Activated CD4-positive, alpha-beta T cell treated with anti-CD3 and anti-CD28 coated beads, Interleukin-2, amount 50 U/mL, for 48 hours (primary cell): ENCODE measurements around the gene KLHL40.
"Not testable (repeated sequence)": the region's sequence is repeated elsewhere in the genome, so short reads cannot be mapped to it uniquely, and the experiment has no call there.

Experiments
- DNase-seq, 2 experiments: peaks; one replicate each; pipeline ENCODE4 v3.0.0-alpha.2; 2020

KLHL40 gene

DNA sequence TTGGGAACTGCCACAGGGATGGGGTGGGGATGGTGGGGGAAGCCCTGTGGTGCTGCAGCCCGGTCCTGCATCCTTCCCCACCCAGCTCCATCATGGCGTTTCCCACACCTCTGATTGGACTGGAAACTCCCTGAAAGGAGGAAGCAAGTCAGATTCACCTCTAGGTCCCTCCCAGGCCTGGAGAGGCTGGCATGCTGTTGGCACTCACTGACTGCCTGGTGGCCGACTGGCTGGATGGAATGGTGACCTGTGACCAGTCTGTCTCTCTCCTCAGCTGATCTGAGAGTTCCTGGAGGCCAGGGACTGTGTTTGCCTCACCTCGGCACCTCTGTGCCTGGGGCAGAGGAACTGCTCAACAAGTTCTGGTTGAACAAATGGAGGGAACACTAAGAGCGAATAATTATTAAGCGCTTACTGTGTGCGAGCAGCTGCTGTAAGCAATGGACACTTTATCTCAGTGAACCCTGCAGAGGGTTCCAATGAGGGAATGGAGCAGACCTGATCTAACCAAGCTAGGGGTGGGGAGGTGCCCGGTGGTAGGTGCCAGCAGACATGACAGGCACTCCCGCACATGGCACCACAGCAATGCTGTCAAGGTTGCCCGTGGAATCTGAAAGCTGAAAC lies 20.7 kb downstream of the KLHL40 start:
- no peak for DNase-seq

DNA sequence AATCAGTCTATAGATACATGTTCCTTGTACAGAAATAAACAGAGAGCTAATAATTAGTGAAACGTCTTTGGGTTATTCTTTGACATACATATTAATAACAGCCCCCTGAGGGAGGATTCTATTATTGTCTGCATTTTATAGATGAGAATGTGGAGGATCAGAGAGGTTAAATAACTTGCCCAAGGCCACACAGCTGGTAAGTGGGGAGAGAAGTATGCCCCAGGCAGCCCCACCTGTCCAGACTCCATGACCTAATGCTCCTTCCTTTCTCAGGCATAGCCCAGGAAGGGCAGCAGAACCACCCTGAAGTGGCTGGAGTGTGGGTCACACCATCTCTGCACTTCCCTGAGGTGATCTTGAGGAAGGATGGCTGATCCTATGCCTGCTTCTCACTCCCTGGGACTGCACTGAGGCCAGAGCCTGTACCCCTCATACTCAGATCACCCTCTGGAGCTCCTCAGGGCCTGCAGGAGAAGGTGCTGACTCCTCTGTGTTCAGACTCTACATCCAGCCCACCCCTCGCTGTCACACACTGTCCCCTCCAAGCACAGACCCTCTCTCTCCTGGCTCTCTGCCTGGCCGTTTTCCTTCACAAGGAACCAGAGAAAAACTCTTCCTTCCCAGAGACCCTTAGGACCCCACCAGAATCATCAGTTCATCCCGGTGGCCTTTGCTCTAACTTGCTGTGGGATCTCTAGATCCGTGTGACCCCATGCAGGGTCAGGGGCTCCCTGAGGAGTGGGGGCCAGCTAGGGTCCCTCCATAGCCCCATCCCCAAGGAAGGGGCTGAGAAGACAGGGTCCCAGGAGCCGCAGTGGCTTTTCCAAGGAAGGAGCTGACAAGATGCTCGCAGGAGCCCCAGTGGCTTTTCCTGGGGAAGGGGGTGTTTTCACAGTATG lies 21.6 kb downstream of the KLHL40 start:
- DNase-seq = no peak

DNA sequence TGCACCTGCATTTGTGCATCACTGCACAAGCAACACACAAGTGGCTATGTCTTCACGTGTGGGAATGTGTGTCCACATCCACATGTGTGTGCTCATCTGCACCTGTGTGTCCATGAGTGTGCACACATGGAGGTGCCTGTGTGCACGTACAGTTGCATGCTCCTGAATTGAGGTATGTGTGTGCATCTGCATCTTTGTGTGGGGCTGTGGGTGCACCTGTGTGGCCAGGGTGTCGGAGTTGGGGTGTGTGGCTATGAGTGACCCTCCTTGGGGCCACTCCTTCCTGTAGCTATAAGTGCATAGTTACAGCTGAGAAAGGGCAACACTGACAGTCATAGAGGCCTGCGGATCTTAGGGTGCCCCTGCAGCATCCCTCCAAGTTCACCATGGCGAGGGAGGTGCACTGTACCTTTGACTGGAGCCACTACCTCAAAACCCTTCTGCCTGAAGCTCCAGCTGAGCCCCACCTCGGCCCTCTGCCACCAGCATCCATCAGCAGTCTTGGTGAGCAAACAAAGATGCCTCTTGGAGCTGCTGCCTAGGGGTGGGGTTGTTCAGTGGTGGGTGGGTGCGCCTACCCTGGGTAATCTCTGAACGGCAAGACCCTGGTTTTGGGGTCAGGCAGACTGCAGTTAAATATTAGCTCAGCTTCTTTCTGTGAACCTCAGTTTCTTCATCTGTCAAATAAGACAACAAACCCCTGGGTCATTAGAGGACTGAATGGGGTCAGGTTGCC lies 22.5 kb downstream of the KLHL40 start:
- DNase-seq = no peak

DNA sequence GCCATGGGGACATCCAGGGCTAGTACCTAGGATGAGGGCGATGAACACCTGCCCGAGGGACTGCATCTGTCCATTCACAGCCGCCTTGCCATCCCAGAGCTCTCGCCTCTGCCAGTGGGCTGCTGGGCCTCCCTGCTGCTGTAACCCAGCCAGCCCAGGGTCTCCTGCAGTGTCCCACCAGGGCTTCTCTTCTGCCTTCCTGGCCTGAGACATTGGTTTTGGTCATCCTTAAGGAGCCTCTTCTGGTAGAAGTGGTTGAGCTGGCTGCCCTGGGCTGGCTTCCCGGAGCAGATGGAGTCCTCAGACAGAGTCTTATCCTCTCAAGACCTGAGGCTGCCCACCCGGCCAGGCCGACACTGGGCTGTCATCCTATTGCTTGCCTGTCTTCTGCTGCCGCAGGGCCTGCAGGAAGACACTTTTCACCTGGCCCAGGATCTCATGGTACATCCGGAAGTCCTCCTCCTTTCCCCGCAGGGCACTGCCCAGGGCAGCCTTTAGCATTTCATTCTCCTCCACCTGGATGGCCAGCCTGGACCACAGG lies 23.3 kb downstream of the KLHL40 start:
- DNase-seq = no peak

DNA sequence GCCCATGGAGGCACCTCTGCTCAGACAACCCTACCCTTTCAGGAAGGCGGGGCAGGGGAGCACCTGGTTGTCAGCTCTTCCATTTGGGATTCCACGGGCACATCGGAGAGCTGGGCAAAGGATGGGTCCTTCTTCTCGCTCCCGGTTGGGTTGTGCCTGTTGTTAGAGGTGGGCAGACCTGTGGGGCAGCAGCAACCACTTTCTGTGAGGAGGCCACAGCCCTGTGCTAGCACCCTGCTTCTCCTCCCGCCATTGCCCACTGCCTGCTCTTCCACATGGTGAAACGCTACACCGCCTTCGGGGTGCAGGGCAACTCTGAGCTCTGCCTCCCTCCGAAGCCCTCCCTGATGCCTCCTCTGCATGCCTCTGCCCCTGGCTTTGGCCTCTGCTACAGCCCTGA lies 24.3 kb downstream of the KLHL40 start:
- no peak for DNase-seq

DNA sequence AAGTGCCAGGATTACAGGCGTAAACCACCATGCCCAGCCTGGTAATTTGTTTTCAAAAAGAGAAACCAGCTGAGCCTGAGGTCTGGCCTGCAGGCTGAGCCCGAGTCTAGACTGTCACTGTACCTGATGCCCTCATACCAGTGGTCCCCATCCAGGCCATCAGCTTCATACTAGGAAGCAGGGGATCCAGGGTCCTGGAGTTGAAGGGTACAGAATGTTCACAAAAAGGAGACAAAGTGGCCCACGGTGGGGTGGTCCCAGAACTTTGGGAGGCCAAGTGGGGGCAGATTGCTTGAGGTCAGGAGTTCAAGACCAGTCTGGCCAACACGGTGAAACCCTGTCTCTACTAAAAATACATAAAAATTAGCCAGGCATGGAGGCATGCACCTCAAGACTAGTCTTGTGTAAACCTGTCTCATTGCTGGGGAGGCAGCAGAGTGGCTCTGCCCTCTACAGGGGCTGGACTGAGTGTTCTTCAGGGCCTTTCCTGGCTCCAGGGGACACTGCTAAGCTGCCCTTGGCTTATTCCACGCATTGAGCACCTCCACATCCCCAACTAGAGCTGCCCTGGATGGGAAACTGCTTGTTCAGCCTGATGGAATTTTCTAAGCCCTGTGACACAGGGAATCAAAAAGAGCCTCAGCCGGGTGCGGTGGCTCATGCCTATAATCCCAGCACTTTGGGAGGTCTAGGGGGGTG lies 25.1 kb downstream of the KLHL40 start:
- DNase-seq = no peak

DNA sequence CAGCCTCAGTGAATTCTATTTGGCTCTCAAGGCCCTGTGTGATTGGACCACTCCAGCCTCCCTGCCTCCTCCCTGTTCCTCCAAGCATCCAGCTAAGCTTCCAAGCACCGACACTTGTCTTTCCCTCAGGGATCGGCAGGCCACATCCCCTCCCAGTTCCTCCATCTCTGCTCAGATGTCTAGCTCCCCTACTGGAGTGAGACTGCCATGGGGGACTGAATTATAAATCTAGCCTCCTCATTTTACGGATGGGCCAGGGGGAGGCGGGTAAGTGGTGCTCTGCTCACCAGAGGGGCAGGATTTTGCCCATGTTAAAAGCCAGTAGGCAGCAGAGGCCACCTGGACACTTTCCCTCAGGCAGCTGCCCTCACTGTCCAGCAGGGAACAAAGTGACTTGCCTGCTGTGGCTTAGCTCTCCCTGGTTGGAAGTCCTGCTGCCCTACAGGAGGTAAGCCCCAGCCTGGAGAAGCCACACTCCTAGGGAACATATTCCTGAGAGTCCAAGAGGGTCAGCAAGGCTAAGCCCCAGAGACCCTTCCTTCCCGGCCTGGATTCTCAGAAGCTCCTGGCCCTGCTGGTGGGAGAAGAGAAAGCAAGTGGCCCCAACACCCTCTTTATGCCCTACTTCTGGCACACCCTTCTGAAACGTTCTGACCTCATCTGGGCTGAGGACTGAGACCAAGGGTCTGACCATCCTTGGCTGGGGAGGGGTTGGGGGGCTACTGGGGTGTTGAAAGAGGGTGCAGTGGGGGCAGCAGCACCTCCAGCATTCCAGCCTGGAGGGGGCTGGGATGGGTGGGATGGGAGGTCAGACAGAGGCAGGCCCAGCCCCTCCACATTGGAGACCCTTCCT lies 26.4 kb downstream of the KLHL40 start:
- no peak for DNase-seq

DNA sequence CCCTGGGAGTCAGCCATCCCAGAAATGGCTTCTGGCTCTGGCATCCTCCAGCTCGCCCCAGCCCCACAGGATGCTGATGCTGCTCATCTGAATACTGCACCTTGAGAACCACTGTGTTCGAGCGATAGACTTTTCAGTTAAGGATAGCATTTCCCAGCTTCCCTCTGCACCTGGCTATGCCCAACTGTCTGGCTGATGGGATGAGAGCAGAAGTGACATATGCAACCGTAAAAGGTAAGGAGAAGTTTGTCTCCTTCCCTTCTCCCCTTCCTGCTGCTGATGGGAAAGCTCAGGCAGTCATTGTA lies 27.0 kb downstream of the KLHL40 start:
- DNase-seq = no peak

DNA sequence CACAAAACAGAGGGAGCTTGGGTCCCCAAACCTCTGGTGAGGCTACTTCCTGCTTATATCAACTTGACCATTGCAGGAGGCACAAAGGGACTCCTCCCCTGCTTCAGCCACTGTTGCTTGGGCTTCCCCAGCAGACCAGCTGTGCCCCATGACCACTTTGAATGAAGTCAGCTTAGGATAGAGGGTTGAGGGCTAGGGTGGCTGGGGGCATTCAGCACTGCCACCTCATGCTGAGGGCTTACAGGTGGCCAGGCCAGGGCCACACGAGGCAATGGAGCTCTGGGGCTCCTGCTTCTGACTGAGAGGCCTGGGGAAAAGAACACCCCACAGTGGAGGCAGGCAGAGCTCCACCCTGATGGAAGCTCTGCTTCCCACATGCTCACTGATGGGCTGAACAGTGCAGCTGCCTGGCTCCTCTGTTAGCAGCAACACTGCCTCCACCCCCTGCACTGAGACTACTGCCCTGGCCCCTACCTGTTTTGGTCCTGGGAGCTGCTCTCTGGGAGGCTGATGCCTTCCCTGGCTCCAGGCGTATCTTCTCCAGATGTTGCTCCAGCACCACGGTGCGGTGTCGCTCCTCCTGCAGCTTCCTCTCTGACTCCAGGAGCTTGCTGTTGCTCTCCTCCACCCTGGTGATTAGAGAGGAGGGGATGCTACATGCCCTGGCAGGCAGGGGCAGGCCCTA lies 27.5 kb downstream of the KLHL40 start:
- DNase-seq = no peak

DNA sequence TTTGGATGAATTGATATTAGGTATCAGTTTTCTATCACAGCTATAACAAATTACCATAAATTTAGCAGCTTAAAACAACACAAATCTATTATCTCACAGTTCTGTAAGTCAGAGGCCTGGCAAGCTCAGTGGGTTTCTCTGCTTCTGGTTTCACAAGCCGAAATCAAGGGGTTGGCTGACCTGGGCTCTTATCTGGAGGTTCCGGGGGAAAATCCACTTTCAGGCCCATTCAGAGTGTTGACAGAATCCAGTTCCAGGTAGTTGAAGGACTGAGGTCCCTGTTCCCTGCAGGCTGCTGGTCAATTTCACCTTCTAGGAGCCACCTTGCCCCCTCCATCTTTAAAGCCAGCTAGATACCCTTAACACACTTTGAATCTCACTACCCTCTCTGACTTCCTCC lies 28.4 kb downstream of the KLHL40 start:
- no peak for DNase-seq

DNA sequence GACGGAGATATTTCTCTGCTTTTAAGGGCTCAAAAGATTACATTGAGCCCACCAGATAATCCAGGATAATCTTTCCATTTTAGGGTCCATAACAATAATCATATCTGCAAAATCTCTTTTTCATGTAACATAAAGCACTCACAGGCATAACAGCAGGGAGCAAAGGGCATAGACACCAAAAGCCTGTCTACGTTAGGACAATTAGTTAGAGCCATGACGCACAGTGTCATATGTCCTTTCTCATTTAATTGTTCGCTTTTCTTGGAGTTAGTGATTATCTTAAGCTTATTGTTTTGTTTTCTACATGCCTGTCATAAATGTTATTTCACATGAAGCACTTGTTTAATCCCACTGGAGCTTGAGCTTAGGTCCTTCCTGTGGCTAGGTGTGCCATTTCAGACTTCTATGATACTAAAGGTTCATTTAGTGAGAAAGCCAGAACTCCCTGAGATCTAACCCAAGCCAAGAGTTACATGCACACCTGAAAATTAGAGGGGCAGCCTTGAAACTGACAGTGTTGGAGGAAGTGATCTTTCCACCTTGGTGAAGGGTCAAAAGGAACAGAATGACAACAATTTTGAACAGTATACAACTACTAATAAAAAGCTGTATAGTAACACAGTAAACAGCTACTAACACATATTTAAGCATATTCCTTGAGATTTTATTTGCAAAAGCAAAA lies 29.0 kb downstream of the KLHL40 start:
- DNase-seq = no peak

DNA sequence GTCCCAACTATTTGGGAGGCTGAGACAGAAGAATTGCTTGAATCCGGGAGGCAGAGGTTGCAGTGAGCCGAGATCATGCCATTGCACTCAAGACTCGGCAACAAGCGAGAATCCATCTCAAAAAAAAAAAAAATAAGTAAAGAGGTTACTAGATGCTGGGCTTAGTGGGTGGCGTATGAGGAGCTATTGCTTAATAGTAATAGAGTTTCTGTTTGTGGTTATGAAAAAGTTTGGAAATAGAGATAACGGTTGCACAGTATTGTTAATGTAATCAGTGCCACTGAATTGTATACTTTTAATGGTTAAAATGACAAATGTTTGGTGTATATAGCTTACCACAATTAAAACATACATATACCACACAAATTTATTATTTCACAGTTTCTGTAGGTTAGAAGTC lies 32.0 kb downstream of the KLHL40 start:
- DNase-seq = no peak

DNA sequence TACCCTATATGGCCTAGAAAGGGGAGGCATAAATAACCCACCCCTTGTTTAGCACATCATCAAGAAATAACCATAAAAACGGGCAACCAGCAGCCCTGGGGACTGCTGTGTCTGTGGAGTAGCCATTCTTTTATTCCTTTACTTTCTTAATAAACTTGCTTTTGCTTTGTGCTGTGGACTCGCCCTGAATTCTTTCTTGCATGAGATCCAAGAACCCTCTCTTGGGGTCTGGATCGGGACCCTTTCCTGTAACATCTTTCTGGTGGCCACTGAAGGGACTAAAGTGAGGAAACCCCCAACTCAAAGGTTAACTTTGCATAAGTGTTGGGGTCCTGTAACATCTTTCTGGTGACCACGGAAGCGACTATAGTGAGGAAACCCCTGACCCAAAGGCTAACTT lies 33.0 kb downstream of the KLHL40 start:
- DNase-seq = no peak

DNA sequence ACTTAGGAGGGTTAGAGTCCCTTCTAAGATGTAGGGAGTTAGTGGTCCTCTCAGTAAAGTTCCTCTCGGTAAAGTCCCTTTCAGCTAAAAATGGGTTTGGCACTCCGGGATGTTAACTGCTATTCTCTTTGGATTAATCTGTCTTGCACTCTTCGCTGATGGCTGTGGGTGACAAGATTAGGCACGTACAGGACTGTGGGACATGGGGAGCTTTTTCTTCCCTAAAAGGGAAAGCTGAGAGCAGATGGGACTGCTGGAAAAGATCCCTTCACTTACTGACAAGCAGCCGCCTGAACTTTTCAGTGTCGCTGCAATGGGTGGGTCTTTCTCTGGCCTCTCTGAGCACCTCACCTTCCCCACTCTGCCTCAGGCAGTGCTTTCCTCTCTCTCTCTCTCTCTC lies 33.7 kb downstream of the KLHL40 start:
- no peak for DNase-seq

DNA sequence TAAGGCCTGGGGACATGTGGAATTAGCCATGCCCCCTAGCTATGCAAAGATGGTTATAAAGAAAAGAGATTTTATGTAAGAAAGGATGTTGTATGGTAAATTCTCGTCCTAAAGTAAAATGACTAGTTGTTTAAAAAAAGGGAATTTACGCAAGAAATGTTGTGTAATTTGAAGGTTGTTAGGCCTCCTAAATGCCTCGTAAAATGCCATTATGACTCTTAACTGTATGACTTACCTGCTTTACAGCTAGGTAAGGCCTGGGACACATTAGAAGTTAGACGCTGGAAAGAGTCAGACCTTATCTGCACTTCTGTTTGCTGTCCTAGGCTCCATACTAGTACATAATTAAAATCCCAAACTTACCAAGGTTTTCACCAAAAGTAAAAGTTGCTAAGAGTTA lies 34.8 kb downstream of the KLHL40 start:
- no peak for DNase-seq

DNA sequence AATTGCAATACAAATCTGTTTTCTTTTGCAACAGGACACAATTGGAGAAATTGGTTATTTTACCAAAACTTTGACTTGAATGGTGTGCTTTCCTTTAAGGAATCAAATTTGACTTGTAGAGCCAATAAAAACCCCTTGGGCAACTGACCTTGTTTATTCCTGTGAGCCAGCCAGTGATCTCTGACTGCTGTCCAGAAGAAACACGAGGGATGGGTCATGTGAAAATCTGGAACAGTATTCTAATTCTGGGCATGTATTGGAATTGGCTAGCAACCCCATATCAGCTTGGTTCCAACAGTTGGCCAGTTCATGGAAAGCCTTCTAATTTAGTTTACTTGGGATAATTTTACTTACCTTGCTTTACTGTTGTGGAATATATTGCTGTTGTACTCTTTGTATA lies 36.4 kb downstream of the KLHL40 start:
- no peak for DNase-seq

DNA sequence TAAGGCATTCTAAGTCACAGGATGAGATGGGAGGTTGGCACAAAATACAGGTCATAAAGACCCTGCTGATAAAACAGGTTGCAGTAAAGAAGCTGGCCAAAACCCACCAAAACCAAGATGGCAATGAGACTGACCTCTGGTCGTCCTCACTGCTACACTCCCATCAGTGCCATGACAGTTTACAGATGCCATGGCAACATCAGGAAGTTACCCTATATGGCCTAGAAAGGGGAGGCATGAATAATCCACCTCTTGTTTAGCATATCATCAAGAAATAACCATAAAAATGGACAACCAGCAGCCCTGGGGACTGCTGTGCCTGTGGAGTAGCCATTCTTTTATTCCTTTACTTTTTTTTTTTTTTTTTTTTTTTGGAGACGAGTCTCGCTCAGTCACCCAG lies 37.1 kb downstream of the KLHL40 start:
- DNase-seq = not testable (repeated sequence)

DNA sequence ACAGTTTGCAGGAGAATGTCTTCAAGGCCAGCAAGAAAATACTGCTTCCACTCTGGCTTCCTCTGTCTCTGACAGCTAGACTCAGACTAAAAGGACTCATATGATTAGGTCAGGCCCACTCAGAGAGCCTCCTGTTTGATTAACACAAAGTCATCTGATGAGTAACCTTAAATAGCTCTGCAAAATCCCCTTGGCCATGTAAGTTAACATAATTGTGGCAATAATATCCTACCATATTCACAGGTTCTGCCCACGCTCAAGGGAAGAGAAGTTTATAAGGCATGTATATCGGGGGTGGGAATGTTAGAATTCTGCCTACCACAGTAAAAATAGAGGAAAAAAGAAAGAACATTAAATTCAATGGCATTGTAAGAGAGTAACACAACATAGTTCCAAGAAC lies 37.9 kb downstream of the KLHL40 start:
- DNase-seq = no peak

DNA sequence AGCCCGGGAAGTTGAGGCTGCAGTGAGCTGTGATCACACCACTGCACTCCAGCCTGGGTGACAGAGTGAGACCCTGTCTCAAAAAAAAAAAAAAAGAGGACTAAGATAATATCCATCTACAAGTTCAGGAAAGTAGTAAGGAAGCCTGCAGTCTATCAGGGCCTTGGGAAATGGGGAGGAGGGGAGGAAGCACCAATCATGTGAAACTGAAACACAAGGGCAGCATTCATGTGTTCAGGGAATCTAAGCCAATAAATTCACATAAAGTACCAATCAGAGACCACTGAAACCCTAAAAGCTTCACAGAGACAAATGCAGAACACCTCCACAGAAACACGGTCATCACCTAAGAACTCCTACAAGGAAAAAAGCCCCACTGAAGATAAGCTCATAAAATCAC lies 40.1 kb downstream of the KLHL40 start:
- DNase-seq = no peak

DNA sequence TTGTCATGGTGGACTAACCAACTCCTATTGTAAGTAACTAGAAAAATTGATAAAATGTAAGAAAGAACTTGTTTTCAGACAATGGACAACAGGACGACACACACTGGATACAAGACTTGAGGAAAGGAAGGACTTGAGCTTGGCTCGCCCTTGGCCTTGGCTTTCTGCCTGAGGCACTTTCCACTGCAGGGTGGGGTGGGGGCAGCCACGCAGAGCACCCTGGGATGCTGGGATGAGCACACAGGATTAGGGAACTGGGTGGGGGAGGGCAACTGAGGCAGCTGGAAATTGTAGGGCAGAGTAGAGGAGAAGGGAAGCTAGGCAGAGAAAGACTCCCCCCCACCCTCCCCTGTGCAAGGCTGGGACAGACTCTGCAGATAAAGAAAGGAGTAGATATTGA lies 42.7 kb downstream of the KLHL40 start:
- no peak for DNase-seq
